ENCODE results near the gene RCN2.

Gene RCN2

GRCh38 chr15:76973906-76974305 is 42.4 kb downstream of the RCN2 start:
- DNase-seq (ENCODE audit: low spot score) = no peak

GRCh38 chr15:76974456-76975036 is 43.0 kb downstream of the RCN2 start:
- DNase-seq (ENCODE audit: low spot score) = no peak

- DNase-seq (ENCODE audit: low spot score) = no peak
Observed at GRCh38 chr15:76976141-76976540, 44.6 kb downstream of the RCN2 start.

- no peak for DNase-seq (ENCODE audit: low spot score)
Observed at GRCh38 chr15:76976572-76977270, 45.2 kb downstream of the RCN2 start.

- DNase-seq (ENCODE audit: low spot score) = no peak
Observed at GRCh38 chr15:76978522-76979330, 47.2 kb downstream of the RCN2 start.

- DNase-seq (ENCODE audit: low spot score) = no peak
Observed at GRCh38 chr15:76979331-76979925, 47.9 kb downstream of the RCN2 start.

- DNase-seq (ENCODE audit: low spot score) = no peak
Observed at GRCh38 chr15:76979996-76980520, 48.5 kb downstream of the RCN2 start.

- DNase-seq (ENCODE audit: low spot score) = no peak
Observed at GRCh38 chr15:76982356-76982755, 50.8 kb downstream of the RCN2 start.

DNA sequence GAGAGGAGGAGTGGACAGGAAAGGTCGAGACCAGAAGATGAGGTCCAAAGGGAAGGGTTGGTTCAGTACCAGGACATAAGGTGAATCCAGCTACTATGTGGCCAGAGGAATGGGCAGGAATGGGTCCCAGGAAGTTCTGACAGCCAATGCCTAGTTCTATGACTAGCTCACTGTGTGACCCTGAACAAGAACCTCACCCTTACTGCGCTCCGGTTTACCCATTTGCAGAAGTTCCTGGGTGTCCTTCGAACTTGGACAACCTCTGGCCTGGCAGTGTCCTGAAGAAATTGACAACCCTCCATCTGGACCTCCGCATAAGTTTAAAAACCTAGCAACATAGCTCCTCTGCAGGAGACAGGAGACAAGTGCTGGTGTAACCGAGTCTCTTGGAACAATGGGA is 51.2 kb downstream of the RCN2 start:
- DNase-seq (ENCODE audit: low spot score) = no peak

DNA sequence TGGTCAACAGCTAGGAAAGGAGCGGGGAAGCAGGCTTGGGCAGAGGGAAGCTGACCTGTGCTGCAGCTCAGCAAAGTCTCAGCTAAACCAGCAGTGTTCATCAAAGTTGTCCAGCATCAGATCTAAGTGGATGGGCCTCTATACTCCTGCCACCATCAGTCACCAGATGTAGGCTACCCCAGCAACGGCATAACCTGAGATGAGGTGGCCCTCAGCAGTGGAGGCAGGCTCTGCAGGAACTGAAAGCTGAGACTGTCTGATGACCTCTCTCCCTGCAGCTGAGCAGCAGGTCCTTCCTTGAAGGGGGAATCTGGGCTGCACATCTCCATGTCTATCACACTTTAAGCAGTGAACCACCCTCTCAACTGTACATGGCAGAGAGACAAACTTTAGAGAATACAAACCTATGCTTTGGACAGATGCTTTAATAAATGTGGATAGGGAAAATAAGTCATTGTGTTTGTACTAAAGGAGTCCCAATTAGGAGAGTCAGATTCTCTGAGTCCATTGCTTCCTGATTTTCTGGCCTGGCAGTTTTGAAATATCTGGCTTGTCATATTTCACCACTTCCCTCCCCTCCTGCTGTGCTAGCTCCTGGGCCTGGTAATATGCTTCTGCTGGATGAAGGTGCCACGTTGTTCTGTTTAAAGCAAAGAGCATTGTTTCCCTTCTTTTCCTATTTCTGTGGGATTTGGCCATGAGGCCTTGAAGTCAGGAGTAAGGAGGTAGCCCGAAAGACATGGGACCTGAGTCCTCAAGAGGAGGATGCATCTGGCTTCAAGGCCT is 52.2 kb downstream of the RCN2 start:
- no peak for DNase-seq (ENCODE audit: low spot score)

GRCh38 chr15:76986743-76987142 is 55.2 kb downstream of the RCN2 start:
- no peak for DNase-seq (ENCODE audit: low spot score)

DNA sequence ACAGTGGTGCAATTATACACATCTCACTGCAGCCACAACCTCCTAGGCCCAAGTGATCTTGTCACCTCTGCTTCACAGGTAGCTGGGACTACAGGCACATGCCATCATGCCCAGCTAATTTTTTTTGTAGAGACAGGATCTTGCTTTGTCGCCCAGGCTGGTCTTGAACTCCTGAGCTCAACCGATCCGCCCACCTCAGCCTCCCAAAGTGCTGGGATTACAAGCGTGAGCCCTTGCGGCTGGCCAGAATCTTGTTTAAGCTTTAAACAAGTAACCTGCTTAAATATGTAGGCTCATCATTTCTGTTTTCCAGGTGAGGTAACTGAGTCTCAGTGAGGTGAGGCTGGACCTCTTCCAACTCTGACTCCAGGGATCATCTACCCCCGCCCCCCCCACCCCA is 55.7 kb downstream of the RCN2 start:
- no peak for DNase-seq (ENCODE audit: low spot score)

DNA sequence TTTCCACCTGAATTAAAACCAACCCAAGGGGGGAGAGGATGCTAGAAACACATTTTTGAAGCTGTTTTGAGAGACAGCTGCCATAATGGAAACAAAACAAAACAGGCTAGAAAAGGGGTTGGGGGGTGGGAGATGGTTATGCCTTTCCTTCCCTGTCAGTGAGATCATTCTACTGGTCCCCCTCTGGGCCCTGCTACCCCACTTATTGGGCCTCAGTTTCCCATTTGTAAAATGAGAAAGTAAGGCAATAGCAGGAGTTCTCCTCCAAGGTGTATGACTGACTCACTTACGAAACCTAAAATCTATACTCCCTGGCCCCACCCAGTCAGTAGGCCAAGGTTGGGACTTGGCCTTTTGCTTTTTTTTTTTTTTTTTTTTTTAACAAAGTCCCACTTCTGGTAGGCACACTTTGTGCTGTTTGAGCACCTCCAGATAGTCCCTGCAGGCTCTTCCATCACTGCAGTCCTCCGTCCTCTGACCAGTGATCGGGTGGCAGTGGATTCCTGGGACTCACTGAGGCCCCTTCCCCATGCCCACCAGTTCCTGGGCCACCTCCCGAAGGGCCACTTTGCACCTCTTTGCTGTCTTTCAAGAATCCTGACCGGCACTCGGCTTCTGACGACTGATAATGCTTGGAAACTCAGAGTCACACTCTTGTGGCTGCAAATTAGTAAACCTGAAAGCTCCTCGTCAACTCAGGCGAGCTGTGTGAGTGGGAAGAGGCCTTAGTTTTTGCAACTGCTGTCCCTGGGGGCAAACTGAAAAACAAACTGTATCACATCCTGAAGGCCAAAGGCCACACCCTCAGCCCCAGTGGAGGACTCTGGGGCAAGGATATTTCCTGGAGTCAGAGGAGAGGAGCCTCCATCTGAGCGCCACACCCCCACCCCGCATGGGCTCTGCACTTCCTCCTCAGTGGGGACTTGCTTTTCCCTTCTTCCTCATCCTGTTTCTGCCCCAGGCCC is 56.6 kb downstream of the RCN2 start:
- DNase-seq (ENCODE audit: low spot score) = no peak

GRCh38 chr15:76988867-76989780 is 57.6 kb downstream of the RCN2 start:
- no peak for DNase-seq (ENCODE audit: low spot score)

- no peak for DNase-seq (ENCODE audit: low spot score)
Observed at GRCh38 chr15:76991048-76991447, 59.5 kb downstream of the RCN2 start.

DNA sequence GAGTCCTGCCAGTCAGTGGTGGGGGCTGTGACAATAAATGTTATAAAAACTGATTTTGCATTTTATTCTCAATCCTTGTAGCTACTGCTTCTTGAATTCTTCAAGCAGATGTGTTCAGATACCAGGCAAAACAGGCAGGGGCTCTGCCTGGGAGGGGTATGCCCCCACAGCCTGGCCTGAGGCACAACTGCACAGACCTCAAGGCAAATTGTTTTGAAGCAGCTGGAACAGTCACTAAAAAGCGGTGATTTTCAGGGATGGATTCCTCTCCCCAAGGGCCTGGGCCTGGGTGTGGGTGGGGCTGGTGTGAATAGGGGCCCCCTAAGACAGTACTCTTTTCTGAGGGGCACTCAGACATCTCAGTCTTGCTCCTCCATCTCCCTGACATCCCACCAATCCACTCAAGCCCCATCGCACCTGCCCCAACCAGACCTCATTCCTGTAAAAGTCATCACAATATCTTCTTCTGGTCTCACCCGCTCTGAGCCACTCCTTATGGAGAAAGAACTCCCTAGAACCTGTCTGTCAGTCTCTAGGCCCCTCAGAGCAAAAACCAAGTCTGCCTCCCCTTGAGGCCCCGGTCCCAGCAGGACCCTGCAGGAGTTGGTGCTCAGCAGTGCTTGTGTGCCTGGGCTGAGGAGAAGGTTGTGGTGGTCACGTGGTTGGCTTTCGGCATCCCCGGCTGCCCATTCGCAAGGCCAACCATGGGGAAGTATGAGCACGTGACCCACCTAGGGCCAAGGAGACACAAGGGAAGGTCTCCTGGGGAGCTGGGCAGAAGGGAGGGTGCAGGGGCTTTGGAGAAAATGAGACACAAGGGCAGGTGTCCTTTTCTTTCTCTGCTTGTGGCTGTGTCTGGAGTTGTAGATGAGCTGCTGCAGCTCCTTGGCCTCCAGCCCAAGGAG is 60.4 kb downstream of the RCN2 start:
- no peak for DNase-seq (ENCODE audit: low spot score)

- DNase-seq (ENCODE audit: low spot score) = no peak
Observed at GRCh38 chr15:76993114-76993725, 61.7 kb downstream of the RCN2 start.

DNA sequence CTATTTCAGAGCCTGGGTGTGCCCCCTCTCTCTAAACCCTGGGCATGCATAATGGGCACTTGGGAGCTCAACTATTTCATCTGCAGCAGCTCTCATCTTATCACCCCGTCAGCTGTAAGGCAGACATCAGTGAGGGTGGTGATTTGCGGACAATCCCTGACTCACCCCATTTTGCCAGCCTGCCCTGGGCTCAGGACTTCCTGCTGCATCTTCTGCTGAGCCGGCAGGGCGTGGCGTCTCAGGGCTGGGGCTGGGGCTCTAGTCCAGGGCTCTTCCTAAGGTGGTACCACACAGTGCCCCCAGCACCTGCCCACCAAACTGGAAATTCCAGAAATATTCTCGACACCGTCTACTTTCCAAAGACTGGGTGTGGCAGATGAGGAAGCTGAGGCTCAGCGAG is 62.5 kb downstream of the RCN2 start:
- no peak for DNase-seq (ENCODE audit: low spot score)
